Left lung (tissue), 8 donors: Measurements from ENCODE around the gene GAGE12D. TPM values are rescaled to one million over a fixed set of nuclear protein-coding genes. Genes with fewer than 3 reads are reported as not detected.

Experiments used
- polyA plus RNA-seq, 6 donors: library from polyadenylated mRNA; unstranded; fragments of 120-200 nt; gene quantifications; one replicate each; pipeline ENCODE4 v1.2.1, GENCODE V29; 2013; ENCODE audit not compliant: insufficient read length in 6 of 6
- total RNA-seq, 2 donors: library from RNA; stranded (reverse); fragmentation: NEBNext Ultra II Directional; extraction: Animal tissue kit (Norgen Biotek cat#: 25700); gene quantifications; one replicate each; pipeline ENCODE4 v1.2.1, GENCODE V29; 2021
- donor health status: DM: no; HTN: yes; CAD: no.
- donor health status: DM: no; HTN: no; CAD: no.

GAGE12D gene
- total and polyA plus RNA-seq, 8 donors = not detected

Other genes starting within 250 kb of the GAGE12D start
- not detected for gene GAGE10, start 238.1 kb upstream of the GAGE12D start, total RNA-seq
- under 1 TPM in 2 of 6 donors, not detected in 4; 0.31 to 0.33 TPM for gene GAGE10, start 238.1 kb upstream of the GAGE12D start, polyA plus RNA-seq
- gene GAGE12J, start 219.7 kb upstream of the GAGE12D start, total RNA-seq = not detected
- gene GAGE12J, start 219.7 kb upstream of the GAGE12D start, polyA plus RNA-seq = not detected
- gene GAGE13, start 210.2 kb upstream of the GAGE12D start, total RNA-seq = not detected
- gene GAGE13, start 210.2 kb upstream of the GAGE12D start, polyA plus RNA-seq = not detected
- gene GAGE12C, start 9.6 kb upstream of the GAGE12D start, total RNA-seq = not detected
- gene GAGE12C, start 9.6 kb upstream of the GAGE12D start, polyA plus RNA-seq = not detected
- gene GAGE12E, start 9.6 kb downstream of the GAGE12D start, total RNA-seq = not detected
- gene GAGE12E, start 9.6 kb downstream of the GAGE12D start, polyA plus RNA-seq = not detected
- not detected for gene GAGE12F, start 19.1 kb downstream of the GAGE12D start, total RNA-seq
- not detected for gene GAGE12F, start 19.1 kb downstream of the GAGE12D start, polyA plus RNA-seq
- not detected for gene GAGE12G, start 28.7 kb downstream of the GAGE12D start, total RNA-seq
- not detected for gene GAGE12G, start 28.7 kb downstream of the GAGE12D start, polyA plus RNA-seq
- not detected for gene GAGE12H, start 38.2 kb downstream of the GAGE12D start, total RNA-seq
- not detected for gene GAGE12H, start 38.2 kb downstream of the GAGE12D start, polyA plus RNA-seq
- gene GAGE2A, start 47.8 kb downstream of the GAGE12D start, total RNA-seq = not detected
- gene GAGE2A, start 47.8 kb downstream of the GAGE12D start, polyA plus RNA-seq = not detected
- not detected for gene GAGE1, start 57.3 kb downstream of the GAGE12D start, total RNA-seq
- under 1 TPM in 1 of 6 donors, not detected in 5; 0.06 TPM for gene GAGE1, start 57.3 kb downstream of the GAGE12D start, polyA plus RNA-seq
- not detected for gene PAGE1, start 154.3 kb downstream of the GAGE12D start, total RNA-seq
- gene PAGE1, start 154.3 kb downstream of the GAGE12D start, polyA plus RNA-seq = not detected